ENCODE results near the gene MTMR12. TPM values are rescaled to one million over a fixed set of nuclear protein-coding genes. Genes with fewer than 3 reads are reported as not detected.

MTMR12 gene
- total and polyA plus RNA-seq, 2 of the 13 experiments (the other 11 are each of a cell fraction or from before 2014, with no cell fraction given), result 23.4 to 36.6 TPM

- TF ChIP-seq ZNF430 (CRISPR knock-in tag; IDR thresholded peaks at IDR 0.05) (no peak), PRDM15 (CRISPR knock-in tag; IDR thresholded peaks at IDR 0.05) (no peak), RNF219 (CRISPR knock-in tag; IDR thresholded peaks at IDR 0.05) (no peak), ZNF350 (CRISPR knock-in tag; IDR thresholded peaks at IDR 0.05; ENCODE audit: borderline replicate concordance, low read depth) (no peak), PHF8 (CRISPR knock-in tag; IDR thresholded peaks at IDR 0.05) (0 out of 2 replicates have a peak, but pooled peaks have one; percentile 4), ZFP1 (CRISPR knock-in tag; IDR thresholded peaks at IDR 0.05) (no peak), ZNF687 (CRISPR knock-in tag; IDR thresholded peaks at IDR 0.05) (peak; percentile 60), MAZ (IDR thresholded peaks at IDR 0.05; ENCODE audit: borderline replicate concordance, low read depth, low read length) (no peak), MAZ (CRISPR knock-in tag; IDR thresholded peaks at IDR 0.05; ENCODE audit: low read depth) (no peak), MAF1 (CRISPR knock-in tag; IDR thresholded peaks at IDR 0.05; ENCODE audit: borderline replicate concordance) (no peak), ZBTB39 (CRISPR knock-in tag; IDR thresholded peaks at IDR 0.05) (no peak), TFAP4 (IDR thresholded peaks at IDR 0.05; ENCODE audit: borderline replicate concordance, low read depth) (no peak), ARNTL (CRISPR knock-in tag; IDR thresholded peaks at IDR 0.05) (no peak), KDM5B (CRISPR knock-in tag; IDR thresholded peaks at IDR 0.05; ENCODE audit: borderline replicate concordance) (peak; percentile 61; the same call in 1 of the 2 replicates), ZNF337 (CRISPR knock-in tag; IDR thresholded peaks at IDR 0.05; ENCODE audit: borderline replicate concordance, low read depth) (no peak)
Measured at GRCh38 chr5:32319392-32319791, 6.7 kb upstream of the MTMR12 start (continued).

Data from HepG2 (cell line).